DND-41 (cell line): Measurements from ENCODE around the gene AQP2.

ENCODE experiments used
- EZH2 ChIP-seq: IDR thresholded peaks from 3 replicates; pipeline ENCODE4 v1.6.1; 2012; ENCODE audit warnings: borderline replicate concordance, low read depth, mild to moderate bottlenecking, moderate library complexity, low read length, inconsistent platforms; ENCODE audit not compliant: severe bottlenecking
- TF ChIP-seq, protein P1 (sequence below): IDR thresholded peaks from 2 replicates; pipeline ENCODE4 v1.5.1; 2012; ENCODE audit warnings: borderline replicate concordance, low read length, moderate library complexity, mild to moderate bottlenecking; ENCODE audit not compliant: poor library complexity, severe bottlenecking; ENCODE audit errors: extremely low read depth

DNA sequence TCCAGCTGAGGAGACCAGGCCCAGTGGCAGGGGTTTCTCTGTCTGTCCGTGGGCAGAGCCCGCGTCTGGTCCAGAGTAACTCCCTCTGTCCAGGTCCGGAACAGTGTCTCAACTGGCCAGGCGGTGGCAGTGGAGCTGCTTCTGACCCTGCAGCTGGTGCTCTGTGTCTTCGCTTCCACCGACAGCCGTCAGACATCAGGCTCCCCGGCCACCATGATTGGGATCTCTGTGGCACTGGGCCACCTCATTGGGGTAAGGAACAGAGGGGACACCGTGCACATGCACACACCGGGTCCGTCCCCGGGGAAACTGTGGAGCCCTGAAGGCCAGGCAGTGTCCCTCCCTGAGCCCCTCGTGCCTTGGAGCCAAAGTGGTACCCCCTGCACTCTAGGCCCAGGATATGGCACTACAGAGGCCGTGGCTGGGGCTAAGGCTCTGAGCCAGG, 23.7 kb downstream of the AQP2 start:
- TF ChIP-seq, protein P1, sequence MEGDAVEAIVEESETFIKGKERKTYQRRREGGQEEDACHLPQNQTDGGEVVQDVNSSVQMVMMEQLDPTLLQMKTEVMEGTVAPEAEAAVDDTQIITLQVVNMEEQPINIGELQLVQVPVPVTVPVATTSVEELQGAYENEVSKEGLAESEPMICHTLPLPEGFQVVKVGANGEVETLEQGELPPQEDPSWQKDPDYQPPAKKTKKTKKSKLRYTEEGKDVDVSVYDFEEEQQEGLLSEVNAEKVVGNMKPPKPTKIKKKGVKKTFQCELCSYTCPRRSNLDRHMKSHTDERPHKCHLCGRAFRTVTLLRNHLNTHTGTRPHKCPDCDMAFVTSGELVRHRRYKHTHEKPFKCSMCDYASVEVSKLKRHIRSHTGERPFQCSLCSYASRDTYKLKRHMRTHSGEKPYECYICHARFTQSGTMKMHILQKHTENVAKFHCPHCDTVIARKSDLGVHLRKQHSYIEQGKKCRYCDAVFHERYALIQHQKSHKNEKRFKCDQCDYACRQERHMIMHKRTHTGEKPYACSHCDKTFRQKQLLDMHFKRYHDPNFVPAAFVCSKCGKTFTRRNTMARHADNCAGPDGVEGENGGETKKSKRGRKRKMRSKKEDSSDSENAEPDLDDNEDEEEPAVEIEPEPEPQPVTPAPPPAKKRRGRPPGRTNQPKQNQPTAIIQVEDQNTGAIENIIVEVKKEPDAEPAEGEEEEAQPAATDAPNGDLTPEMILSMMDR: no peak
- no peak for TF ChIP-seq EZH2
